IMR-90 (cell line): ENCODE measurements around the gene SERPING1. TPM values are rescaled to one million over a fixed set of nuclear protein-coding genes. Genes with fewer than 3 reads are reported as not detected.

ENCODE experiments used
- ATAC-seq: fragments of 200-7000 bp; cut with Tn5 transposase; 2 replicates; pipeline ENCODE4 v1.9.1; 2020; ENCODE audit warnings: low read depth, mild to moderate bottlenecking, moderate library complexity
- BruUV-seq: library from RNA; stranded (reverse); fragments of 400-500 nt; replicated peaks from 2 replicates; lab custom pipeline; 2021; lab: Mats Ljungman, UMichigan
- CTCF ChIA-PET: fragments of 300-600 bp; formaldehyde crosslinking; extraction: SDS; loops from one replicate; lab custom pipeline; 2021; ENCODE audit warnings: antibody characterized with exemption; lab: Yijun Ruan, JAX
- POLR2A ChIA-PET: fragments of 300-600 bp; sonication (Branson Sonifier 250); formaldehyde crosslinking; loops from one replicate; lab custom pipeline; 2022; ENCODE audit warnings: antibody characterized with exemption; ENCODE audit not compliant: unreplicated experiment; lab: Charles Lee
- DNase-seq: peaks from one replicate; pipeline ENCODE4 v3.0.0; 2013
- H2AFZ ChIP-seq: replicated peaks from 2 replicates; pipeline ENCODE3; 2013; ENCODE audit warnings: low read length, mild to moderate bottlenecking; ENCODE audit not compliant: poor library complexity
- H2AK5ac ChIP-seq: 2 replicates; pipeline ENCODE4 v1.6.1; 2013; ENCODE audit warnings: low read depth, low read length, inconsistent platforms
- H2AK9ac ChIP-seq: replicated peaks from 2 replicates; pipeline ENCODE3; 2013; ENCODE audit warnings: mild to moderate bottlenecking, low read depth, low read length, moderate library complexity; ENCODE audit not compliant: poor library complexity
- H2BK120ac ChIP-seq: 2 replicates; pipeline ENCODE4 v1.6.1; 2013; ENCODE audit warnings: low read depth, low read length, inconsistent platforms
- H2BK15ac ChIP-seq: 3 replicates; pipeline ENCODE4 v1.6.1; 2013; ENCODE audit warnings: low read depth, low read length, inconsistent platforms
- H2BK20ac ChIP-seq: 2 replicates; pipeline ENCODE4 v1.6.1; 2013; ENCODE audit warnings: low read depth, mild to moderate bottlenecking, inconsistent platforms, low read length, moderate library complexity
- H2BK5ac ChIP-seq: 2 replicates; pipeline ENCODE4 v1.6.1; 2013; ENCODE audit warnings: mild to moderate bottlenecking, low read depth, low read length, inconsistent platforms; ENCODE audit not compliant: poor library complexity, severe bottlenecking
- H3K14ac ChIP-seq: replicated peaks from 2 replicates; pipeline ENCODE4 v1.6.1; 2013; ENCODE audit warnings: low read depth, low read length, inconsistent platforms
- H3K18ac ChIP-seq: 2 replicates; pipeline ENCODE4 v1.6.1; 2013; ENCODE audit warnings: low read depth, low read length, control low read depth
- H3K23ac ChIP-seq: 2 replicates; pipeline ENCODE4 v1.6.1; 2013; ENCODE audit warnings: low read depth, low read length, inconsistent platforms
- H3K27ac ChIP-seq: 2 replicates; pipeline ENCODE4 v1.5.1; 2013; ENCODE audit warnings: mild to moderate bottlenecking, control low read depth, low read length; ENCODE audit not compliant: insufficient read depth
- H3K27me3 ChIP-seq: 2 replicates; pipeline ENCODE4 v1.6.1; 2013; ENCODE audit warnings: low read length; ENCODE audit not compliant: control insufficient read depth, insufficient read depth
- H3K36me3 ChIP-seq: 2 replicates; pipeline ENCODE4 v1.6.1; 2013; ENCODE audit warnings: low read length, mixed read lengths; ENCODE audit not compliant: control insufficient read depth, insufficient read depth
- H3K4ac ChIP-seq: 2 replicates; pipeline ENCODE4 v1.6.1; 2013; ENCODE audit warnings: low read depth, low read length, inconsistent platforms
- H3K4me1 ChIP-seq: 2 replicates; pipeline ENCODE4 v1.6.1; 2013; ENCODE audit warnings: low read length, mixed read lengths; ENCODE audit not compliant: control insufficient read depth, insufficient read depth
- H3K4me2 ChIP-seq: 2 replicates; pipeline ENCODE4 v1.6.1; 2013; ENCODE audit warnings: low read depth, mild to moderate bottlenecking, control low read depth, low read length, moderate library complexity
- H3K4me3 ChIP-seq: 2 replicates; pipeline ENCODE4 v1.5.1; 2013; ENCODE audit warnings: low read depth, mild to moderate bottlenecking, control low read depth, low read length, moderate library complexity; ENCODE audit not compliant: insufficient read depth
- H3K56ac ChIP-seq: 2 replicates; pipeline ENCODE4 v1.6.1; 2013; ENCODE audit warnings: low read length, inconsistent platforms; ENCODE audit not compliant: insufficient read depth; ENCODE audit errors: extremely low read depth
- H3K79me1 ChIP-seq, 2 experiments: 2 replicates each; pipeline ENCODE4 v1.6.1; 2013; ENCODE audit warnings: low read length in 2 of 2, inconsistent platforms in 1 of 2, low read depth in 1 of 2
- H3K9ac ChIP-seq: 2 replicates; pipeline ENCODE4 v1.6.1; 2013; ENCODE audit warnings: low read depth, low read length, control low read depth
- H3K9me1 ChIP-seq: 2 replicates; pipeline ENCODE4 v1.6.1; 2013; ENCODE audit warnings: low read length, inconsistent platforms; ENCODE audit not compliant: insufficient read depth
- H3K9me3 ChIP-seq: 2 replicates; pipeline ENCODE4 v1.6.1; 2013; ENCODE audit warnings: low read length; ENCODE audit not compliant: control insufficient read depth, insufficient read depth
- H4K20me1 ChIP-seq: 2 replicates; pipeline ENCODE4 v1.6.1; 2013; ENCODE audit warnings: low read length, inconsistent platforms; ENCODE audit not compliant: insufficient read depth
- H4K5ac ChIP-seq: 2 replicates; pipeline ENCODE4 v1.6.1; 2013; ENCODE audit warnings: mild to moderate bottlenecking, low read depth, low read length, control low read depth
- H4K8ac ChIP-seq, 2 experiments: 2 replicates each; pipeline ENCODE4 v1.6.1; 2013; ENCODE audit warnings: low read depth in 2 of 2, low read length in 2 of 2, control low read depth in 1 of 2, inconsistent platforms in 1 of 2
- H4K91ac ChIP-seq: 2 replicates; pipeline ENCODE4 v1.6.1; 2013; ENCODE audit warnings: low read depth, low read length, inconsistent platforms; ENCODE audit not compliant: insufficient read depth
- ELK1 ChIP-seq: fragments of 150-350 bp; IDR thresholded peaks from 2 replicates; pipeline ENCODE4 v1.6.1; 2016; ENCODE audit warnings: low read depth, mild to moderate bottlenecking, low read length, moderate library complexity, borderline replicate concordance
- MAZ ChIP-seq: IDR thresholded peaks from 2 replicates; pipeline ENCODE4 v1.6.1; 2012; ENCODE audit warnings: low read depth, mild to moderate bottlenecking, low read length, improper control_type of control experiment, moderate library complexity, borderline replicate concordance
- POLR2A ChIP-seq: IDR thresholded peaks from 2 replicates; pipeline ENCODE4 v1.6.1; 2012; ENCODE audit warnings: mild to moderate bottlenecking, low read depth, low read length
- RCOR1 ChIP-seq: IDR thresholded peaks from 2 replicates; pipeline ENCODE4 v1.6.1; 2012; ENCODE audit warnings: mild to moderate bottlenecking, low read length, improper control_type of control experiment; ENCODE audit not compliant: insufficient replicate concordance
- SMC3 ChIP-seq: fragments of 150-350 bp; IDR thresholded peaks from 2 replicates; pipeline ENCODE4 v1.6.1; 2016; ENCODE audit warnings: low read depth, mild to moderate bottlenecking, antibody characterized with exemption, low read length, moderate library complexity
- WGBS, 2 experiments: methylation state at CpG; one replicate each; pipeline versions ENCODE4 v1.1.5 to v1.1.7; 2013; ENCODE audit warnings: missing lambda C conversion rate in 2 of 2; ENCODE audit not compliant: insufficient read length in 1 of 2; ENCODE audit errors: extremely low coverage in 2 of 2; 5-methylcytosine and 5-hydroxymethylcytosine counted together
- dilution Hi-C: fragments of 300-500 bp; cut with HindIII; formaldehyde crosslinking; loops from one replicate; pipeline ENCODE4 v1.14.3; 2018; ENCODE audit warnings: low sequenced_read_pairs; ENCODE audit not compliant: unreplicated experiment
- in situ Hi-C: fragments of 300-500 bp; cut with MboI; formaldehyde crosslinking; loops from 3 replicates; pipeline ENCODE4 v1.14.3; 2019; ENCODE audit warnings: low sequenced_read_pairs, inconsistent platforms, mixed read lengths
- intact Hi-C: fragments of 100-400 bp; cut with micrococcal nuclease; formaldehyde crosslinking; loops from 2 replicates; pipeline ENCODE4 v1.10.0; 2022
- polyA plus RNA-seq, 3 experiments: library from polyadenylated mRNA; depleted of rRNA; stranded (reverse); fragments of >200 nt; gene quantifications; 2 replicates each; pipeline ENCODE4 v1.2.3, GENCODE V29; 2012; ENCODE audit warnings: low replicate concordance in 1 of 3
- total RNA-seq: library from RNA; depleted of rRNA; stranded (reverse); fragments of >200 nt; gene quantifications from 2 replicates; pipeline ENCODE4 v1.2.3, GENCODE V29; 2012

SERPING1 gene
- total and polyA plus RNA-seq, 2 of the 4 experiments (the other 2 are of a cell fraction), result 2.0 to 30.7 TPM

GRCh38 chr11:57556041-57556440, 41.4 kb upstream of the SERPING1 start:
- Histone ChIP-seq H3K4me3 (no peak overlapping the region), H4K8ac (no peak overlapping the region), H3K4ac (no peak overlapping the region), H3K9ac (no peak overlapping the region), H3K14ac (no peak overlapping the region), H3K27ac (no peak overlapping the region), H2AFZ (no peak overlapping the region), H3K23ac (no peak overlapping the region), H2BK15ac (no peak overlapping the region), H4K91ac (no peak overlapping the region), H3K9me1 (no peaks in the 10 kb centered on the region), H3K36me3 (peaks cover 48% of the 10 kb centered on the region), H3K27me3 (no peaks in the 10 kb centered on the region), H3K79me1 (no peaks in the 10 kb centered on the region), H2BK120ac (no peak overlapping the region), H2AK9ac (no peak overlapping the region), H3K4me1 (no peaks in the 10 kb centered on the region), H2BK5ac (no peak overlapping the region), H3K9me3 (no peaks in the 10 kb centered on the region), H2BK20ac (no peak overlapping the region), H2AK5ac (no peak overlapping the region), H3K4me2 (no peak overlapping the region), H4K5ac (no peak overlapping the region), H3K18ac (no peak overlapping the region), H3K56ac (no peak overlapping the region), H4K20me1 (no peaks in the 10 kb centered on the region)
- ATAC-seq (no peak), DNase-seq (no peak)
- intact Hi-C loops (no loop called here), in situ Hi-C loops (no loop called here), dilution Hi-C loops (no loop called here)
- CTCF ChIA-PET, result no interaction called here
- 89% methylated on average over 7 of the region's 8 CpGs; no CpG with 5 or more reads in 1 of the 2 experiments for WGBS, 2 experiments
- no peak for TF ChIP-seq RCOR1
- no peak for TF ChIP-seq MAZ
- TF ChIP-seq ELK1, result no peak
- no peak for TF ChIP-seq SMC3
- no peak for TF ChIP-seq POLR2A
- POLR2A ChIA-PET, result no interaction called here
- BruUV-seq, result no TSS peak
